OCI-LY7 (cell line): ENCODE data around the gene B3GALT5.

Source experiments
- EZH2phosphoT487 ChIP-seq: fragments of 200-600 bp; sonication (generic); IDR thresholded peaks from 2 replicates; pipeline ENCODE4 v1.6.1; 2018; ENCODE audit warnings: low read depth, borderline replicate concordance, mild to moderate bottlenecking, mixed run types, antibody characterized with exemption, low read length, moderate library complexity, mixed read lengths
- TF ChIP-seq, protein P1 (sequence below): fragments of 200-600 bp; sonication (generic); conservative IDR thresholded peaks from 2 replicates; pipeline ENCODE4 v1.5.1; 2014; ENCODE audit warnings: mild to moderate bottlenecking, antibody characterized with exemption, low read length, moderate library complexity, mixed read lengths

DNA sequence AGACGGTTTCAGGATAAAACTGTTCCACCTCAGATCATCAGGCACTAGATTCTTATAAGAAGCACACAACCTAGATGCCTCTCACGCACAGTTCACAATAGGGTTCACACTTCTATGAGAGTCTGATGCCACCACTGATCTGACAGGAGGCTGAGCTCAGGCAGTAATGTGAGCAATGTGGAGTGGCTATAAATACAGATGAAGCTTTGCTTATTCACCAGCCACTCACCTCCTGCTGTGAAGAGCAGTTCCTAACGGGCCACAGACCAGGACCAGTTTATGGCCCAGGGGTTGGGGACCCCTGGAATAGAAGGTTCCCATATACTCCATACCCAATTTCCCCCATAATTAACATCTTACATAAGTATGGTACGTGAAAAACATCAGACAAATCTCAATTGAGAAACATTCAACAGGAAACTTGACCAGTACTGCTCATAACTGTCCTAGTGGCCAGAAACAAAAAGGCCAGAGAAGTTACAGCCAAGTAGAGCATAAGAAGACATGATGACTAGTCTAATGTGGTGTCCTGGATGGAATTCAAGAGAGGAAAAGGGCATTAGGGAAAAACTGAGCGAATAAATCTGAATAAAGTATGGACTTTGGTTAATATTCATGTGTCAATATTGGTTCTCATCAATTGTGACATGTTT is 107.5 kb downstream of the B3GALT5 start:
- TF ChIP-seq, protein P1, sequence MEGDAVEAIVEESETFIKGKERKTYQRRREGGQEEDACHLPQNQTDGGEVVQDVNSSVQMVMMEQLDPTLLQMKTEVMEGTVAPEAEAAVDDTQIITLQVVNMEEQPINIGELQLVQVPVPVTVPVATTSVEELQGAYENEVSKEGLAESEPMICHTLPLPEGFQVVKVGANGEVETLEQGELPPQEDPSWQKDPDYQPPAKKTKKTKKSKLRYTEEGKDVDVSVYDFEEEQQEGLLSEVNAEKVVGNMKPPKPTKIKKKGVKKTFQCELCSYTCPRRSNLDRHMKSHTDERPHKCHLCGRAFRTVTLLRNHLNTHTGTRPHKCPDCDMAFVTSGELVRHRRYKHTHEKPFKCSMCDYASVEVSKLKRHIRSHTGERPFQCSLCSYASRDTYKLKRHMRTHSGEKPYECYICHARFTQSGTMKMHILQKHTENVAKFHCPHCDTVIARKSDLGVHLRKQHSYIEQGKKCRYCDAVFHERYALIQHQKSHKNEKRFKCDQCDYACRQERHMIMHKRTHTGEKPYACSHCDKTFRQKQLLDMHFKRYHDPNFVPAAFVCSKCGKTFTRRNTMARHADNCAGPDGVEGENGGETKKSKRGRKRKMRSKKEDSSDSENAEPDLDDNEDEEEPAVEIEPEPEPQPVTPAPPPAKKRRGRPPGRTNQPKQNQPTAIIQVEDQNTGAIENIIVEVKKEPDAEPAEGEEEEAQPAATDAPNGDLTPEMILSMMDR, result no peak
- TF ChIP-seq EZH2phosphoT487, result no peak
